GM10266 (cell line): ENCODE measurements around the gene DHRS2.

ENCODE experiments used
- DNase-seq: peaks from one replicate; pipeline ENCODE4 v3.0.0; 2012; ENCODE audit errors: extremely low spot score
- CTCF ChIP-seq: IDR thresholded peaks from 2 replicates; pipeline ENCODE4 v1.5.1; 2012; ENCODE audit warnings: mild to moderate bottlenecking, low read depth; ENCODE audit not compliant: control insufficient read depth, insufficient read depth; ENCODE audit errors: missing control alignments

The DHRS2 gene

DNA sequence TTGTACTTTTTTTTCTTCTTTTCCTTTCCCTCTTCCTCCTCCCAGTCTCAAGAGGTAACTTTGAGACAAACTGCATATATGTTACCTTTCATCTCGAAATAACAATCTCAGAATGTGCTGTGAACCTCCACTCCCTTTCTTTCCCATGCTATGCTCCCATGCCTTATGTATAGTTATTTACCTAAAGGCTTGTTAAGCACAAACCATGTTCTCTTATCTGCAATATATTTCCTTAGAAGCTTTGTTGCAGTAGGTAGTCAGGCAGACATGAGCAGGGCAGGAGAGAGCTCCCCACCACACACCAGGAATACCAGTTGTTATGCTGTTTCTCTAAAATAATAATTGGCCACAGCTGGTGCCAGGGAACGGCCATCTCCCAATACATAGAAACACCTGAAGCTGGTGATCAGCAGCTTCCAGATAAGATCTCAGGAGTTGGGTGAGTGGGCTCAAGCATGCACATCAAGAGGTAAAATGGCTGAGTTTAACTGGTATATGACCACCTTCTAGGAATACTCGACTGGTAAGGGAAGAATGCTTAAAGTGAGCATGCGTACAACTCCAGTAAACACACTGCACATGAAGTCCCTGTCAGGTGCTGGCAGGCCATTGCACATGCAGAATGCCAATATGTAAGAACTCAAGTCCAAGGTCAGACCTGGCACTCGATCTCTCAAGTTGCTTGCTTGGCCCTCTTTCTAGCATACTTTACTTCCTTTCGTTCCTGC, 14.8 kb upstream of the DHRS2 start:
- DNase-seq, result no peak
- TF ChIP-seq CTCF, result no peak

- DNase-seq, result no peak
- no peak for TF ChIP-seq CTCF
Observed at GRCh38 chr14:23621932-23622730, 14.0 kb upstream of the DHRS2 start.

- no peak for TF ChIP-seq CTCF
- no peak for DNase-seq
Observed at GRCh38 chr14:23622990-23623389, 13.2 kb upstream of the DHRS2 start.

DNA sequence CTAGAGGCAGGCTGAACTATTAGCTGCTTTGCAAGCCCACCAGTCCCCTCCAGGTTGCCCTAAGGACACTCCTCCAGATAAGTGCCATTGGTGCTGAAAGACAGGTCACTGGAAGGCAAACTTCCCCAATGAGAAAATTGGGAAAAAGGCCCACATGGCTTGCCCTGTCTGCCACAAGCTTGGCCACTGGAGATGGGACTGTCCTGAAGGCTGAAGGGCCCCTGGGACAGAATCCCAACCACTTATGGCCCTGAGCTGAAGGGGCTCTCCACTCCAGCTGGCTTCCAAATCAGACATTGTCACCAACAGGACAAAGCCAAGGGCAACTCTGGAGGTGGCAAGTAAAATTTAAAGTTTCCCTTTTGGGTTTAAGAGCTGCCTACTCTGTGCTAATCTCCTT, 12.2 kb upstream of the DHRS2 start:
- no peak for TF ChIP-seq CTCF
- DNase-seq, result no peak

- DNase-seq, result no peak
- no peak for TF ChIP-seq CTCF
Observed at GRCh38 chr14:23624830-23625404, 11.2 kb upstream of the DHRS2 start.

GRCh38 chr14:23626946-23627345, 9.2 kb upstream of the DHRS2 start:
- DNase-seq, result no peak
- TF ChIP-seq CTCF, result no peak

- TF ChIP-seq CTCF, result no peak
- no peak for DNase-seq
Observed at GRCh38 chr14:23627961-23628360, 8.2 kb upstream of the DHRS2 start.
